ENCODE data around the gene CREB3L1.

- TF ChIP-seq POLR2A (IDR thresholded peaks at IDR 0.05): no peak
- TF ChIP-seq, protein P1, sequence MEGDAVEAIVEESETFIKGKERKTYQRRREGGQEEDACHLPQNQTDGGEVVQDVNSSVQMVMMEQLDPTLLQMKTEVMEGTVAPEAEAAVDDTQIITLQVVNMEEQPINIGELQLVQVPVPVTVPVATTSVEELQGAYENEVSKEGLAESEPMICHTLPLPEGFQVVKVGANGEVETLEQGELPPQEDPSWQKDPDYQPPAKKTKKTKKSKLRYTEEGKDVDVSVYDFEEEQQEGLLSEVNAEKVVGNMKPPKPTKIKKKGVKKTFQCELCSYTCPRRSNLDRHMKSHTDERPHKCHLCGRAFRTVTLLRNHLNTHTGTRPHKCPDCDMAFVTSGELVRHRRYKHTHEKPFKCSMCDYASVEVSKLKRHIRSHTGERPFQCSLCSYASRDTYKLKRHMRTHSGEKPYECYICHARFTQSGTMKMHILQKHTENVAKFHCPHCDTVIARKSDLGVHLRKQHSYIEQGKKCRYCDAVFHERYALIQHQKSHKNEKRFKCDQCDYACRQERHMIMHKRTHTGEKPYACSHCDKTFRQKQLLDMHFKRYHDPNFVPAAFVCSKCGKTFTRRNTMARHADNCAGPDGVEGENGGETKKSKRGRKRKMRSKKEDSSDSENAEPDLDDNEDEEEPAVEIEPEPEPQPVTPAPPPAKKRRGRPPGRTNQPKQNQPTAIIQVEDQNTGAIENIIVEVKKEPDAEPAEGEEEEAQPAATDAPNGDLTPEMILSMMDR (IDR thresholded peaks at IDR 0.05): no peak
Measured at GRCh38 chr11:46348566-46349401, 71.3 kb downstream of the CREB3L1 start.

All from upper lobe of left lung (tissue), 4 donors.